HEK293 (cell line): Measurements from ENCODE around the gene PLAAT2.

Source experiments
- YY1 ChIP-seq: fragments of 450-650 bp; formaldehyde crosslinking; IDR thresholded peaks from 2 replicates; pipeline ENCODE4 v1.5.1; 2018; ENCODE audit warnings: missing biosample characterization, missing genetic modification characterization
- TF ChIP-seq, protein P1 (sequence below): fragments of 450-650 bp; formaldehyde crosslinking; IDR thresholded peaks from 2 replicates; pipeline ENCODE4 v1.5.1; 2016; ENCODE audit warnings: missing biosample characterization, missing genetic modification characterization
- TF ChIP-seq, protein P2 (sequence below): fragments of 450-650 bp; formaldehyde crosslinking; IDR thresholded peaks from 2 replicates; pipeline ENCODE4 v1.5.1; 2017; ENCODE audit warnings: missing biosample characterization, missing genetic modification characterization

DNA sequence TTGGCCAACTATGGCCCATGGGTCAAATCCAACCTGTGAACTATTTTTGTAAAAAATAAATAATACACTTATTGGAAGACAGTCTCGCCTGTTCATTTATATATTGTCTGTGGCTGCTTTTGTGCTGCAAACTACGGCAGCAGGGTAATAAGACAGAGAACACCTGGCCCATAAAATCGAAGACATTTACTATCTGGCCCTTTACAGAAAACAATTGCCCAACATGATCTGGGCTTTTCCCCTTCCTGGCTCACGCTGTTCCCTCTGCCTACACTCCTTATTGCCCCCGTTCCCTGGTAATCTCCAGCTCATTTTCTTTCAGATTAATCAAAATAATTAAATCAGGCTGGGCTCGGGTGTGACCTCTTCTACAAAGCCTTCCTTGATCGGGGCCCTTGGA is 5.6 kb downstream of the PLAAT2 start:
- no peak for TF ChIP-seq YY1 (tag by site-specific recombination)
- TF ChIP-seq, protein P1, sequence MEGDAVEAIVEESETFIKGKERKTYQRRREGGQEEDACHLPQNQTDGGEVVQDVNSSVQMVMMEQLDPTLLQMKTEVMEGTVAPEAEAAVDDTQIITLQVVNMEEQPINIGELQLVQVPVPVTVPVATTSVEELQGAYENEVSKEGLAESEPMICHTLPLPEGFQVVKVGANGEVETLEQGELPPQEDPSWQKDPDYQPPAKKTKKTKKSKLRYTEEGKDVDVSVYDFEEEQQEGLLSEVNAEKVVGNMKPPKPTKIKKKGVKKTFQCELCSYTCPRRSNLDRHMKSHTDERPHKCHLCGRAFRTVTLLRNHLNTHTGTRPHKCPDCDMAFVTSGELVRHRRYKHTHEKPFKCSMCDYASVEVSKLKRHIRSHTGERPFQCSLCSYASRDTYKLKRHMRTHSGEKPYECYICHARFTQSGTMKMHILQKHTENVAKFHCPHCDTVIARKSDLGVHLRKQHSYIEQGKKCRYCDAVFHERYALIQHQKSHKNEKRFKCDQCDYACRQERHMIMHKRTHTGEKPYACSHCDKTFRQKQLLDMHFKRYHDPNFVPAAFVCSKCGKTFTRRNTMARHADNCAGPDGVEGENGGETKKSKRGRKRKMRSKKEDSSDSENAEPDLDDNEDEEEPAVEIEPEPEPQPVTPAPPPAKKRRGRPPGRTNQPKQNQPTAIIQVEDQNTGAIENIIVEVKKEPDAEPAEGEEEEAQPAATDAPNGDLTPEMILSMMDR (tag by site-specific recombination), result no peak
- TF ChIP-seq, protein P2, sequence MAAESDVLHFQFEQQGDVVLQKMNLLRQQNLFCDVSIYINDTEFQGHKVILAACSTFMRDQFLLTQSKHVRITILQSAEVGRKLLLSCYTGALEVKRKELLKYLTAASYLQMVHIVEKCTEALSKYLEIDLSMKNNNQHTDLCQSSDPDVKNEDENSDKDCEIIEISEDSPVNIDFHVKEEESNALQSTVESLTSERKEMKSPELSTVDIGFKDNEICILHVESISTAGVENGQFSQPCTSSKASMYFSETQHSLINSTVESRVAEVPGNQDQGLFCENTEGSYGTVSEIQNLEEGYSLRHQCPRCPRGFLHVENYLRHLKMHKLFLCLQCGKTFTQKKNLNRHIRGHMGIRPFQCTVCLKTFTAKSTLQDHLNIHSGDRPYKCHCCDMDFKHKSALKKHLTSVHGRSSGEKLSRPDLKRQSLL (tag by site-specific recombination), result no peak
